Ishikawa (cell line): ENCODE data around the gene ARHGEF19.

Experiments
- TAF1 ChIP-seq: IDR thresholded peaks from 2 replicates; pipeline ENCODE4 v1.6.1; 2012; ENCODE audit warnings: low read depth, mild to moderate bottlenecking
- TF ChIP-seq, protein P1 (sequence below): IDR thresholded peaks from 2 replicates; pipeline ENCODE4 v1.6.1; 2012; ENCODE audit warnings: low read depth, mild to moderate bottlenecking

DNA sequence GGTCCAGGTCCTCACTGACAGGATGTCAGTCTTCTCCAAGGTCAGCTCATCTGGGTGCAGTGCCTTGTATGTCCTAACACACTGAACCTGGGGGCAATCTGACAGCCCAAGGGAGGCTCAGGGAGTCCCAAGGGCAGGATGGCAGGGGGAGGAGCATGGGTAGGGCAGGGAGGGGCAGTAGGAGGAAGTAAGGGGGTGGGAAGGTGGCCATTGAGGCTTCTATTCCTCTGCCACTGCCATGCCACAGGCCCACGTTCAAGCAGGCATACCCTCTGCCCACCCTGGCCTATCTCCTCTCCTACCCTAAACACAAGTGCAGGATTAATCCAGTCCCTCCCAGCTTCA, 13.3 kb downstream of the ARHGEF19 start:
- TF ChIP-seq, protein P1, sequence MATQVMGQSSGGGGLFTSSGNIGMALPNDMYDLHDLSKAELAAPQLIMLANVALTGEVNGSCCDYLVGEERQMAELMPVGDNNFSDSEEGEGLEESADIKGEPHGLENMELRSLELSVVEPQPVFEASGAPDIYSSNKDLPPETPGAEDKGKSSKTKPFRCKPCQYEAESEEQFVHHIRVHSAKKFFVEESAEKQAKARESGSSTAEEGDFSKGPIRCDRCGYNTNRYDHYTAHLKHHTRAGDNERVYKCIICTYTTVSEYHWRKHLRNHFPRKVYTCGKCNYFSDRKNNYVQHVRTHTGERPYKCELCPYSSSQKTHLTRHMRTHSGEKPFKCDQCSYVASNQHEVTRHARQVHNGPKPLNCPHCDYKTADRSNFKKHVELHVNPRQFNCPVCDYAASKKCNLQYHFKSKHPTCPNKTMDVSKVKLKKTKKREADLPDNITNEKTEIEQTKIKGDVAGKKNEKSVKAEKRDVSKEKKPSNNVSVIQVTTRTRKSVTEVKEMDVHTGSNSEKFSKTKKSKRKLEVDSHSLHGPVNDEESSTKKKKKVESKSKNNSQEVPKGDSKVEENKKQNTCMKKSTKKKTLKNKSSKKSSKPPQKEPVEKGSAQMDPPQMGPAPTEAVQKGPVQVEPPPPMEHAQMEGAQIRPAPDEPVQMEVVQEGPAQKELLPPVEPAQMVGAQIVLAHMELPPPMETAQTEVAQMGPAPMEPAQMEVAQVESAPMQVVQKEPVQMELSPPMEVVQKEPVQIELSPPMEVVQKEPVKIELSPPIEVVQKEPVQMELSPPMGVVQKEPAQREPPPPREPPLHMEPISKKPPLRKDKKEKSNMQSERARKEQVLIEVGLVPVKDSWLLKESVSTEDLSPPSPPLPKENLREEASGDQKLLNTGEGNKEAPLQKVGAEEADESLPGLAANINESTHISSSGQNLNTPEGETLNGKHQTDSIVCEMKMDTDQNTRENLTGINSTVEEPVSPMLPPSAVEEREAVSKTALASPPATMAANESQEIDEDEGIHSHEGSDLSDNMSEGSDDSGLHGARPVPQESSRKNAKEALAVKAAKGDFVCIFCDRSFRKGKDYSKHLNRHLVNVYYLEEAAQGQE = no peak
- no peak for TF ChIP-seq TAF1
